ENCODE data around the gene C5orf24. TPM values are rescaled to one million over a fixed set of nuclear protein-coding genes. Genes with fewer than 3 reads are reported as not detected.

Gene C5orf24
- total and polyA plus RNA-seq, 3 donors from 2014 or later = 34.6 to 53.6 (median 48.1) TPM

DNA sequence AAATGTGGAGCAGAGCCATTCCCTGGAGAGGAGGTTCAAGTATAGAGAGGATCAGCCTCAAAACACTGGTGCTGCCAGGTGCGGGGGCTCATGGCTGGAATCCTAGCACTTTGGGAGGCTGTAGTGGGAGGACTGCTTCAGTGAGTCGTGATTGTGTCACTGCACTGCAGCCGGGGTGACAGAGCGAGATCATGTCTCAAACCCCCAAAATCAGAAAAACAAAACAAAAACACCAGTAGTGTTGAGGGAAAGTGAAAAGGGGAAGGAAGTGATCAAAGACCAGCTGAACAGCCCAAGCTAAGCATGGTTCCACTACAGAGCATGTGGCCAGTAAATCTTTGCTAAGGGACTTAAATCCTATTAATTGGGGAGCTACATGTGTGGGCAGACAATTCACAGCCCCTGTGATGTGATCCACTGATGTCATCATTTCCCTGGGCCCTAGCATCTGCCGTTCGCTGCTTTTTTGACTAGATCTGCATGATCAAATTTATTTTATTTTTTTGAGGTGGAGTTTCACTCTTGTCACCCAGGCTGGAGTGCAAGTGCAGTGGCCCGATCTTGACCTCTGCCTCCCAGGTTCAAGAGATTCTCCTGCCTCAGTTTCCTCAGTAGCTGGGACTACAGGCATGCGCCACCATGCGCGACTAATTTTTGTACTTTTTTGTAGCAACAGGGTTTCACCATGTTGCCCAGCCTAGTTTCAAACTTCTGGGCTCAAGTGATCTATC is 56.5 kb downstream of the C5orf24 start:
- no peak for DNase-seq
- H3K27me3 ChIP-seq = no peaks in the 10 kb centered on the region
- intact Hi-C loops (cut with DNase I; ENCODE audit: low total_unique reads) = no loop called here
- H3K4me1 ChIP-seq = no peaks in the 10 kb centered on the region
- no peak overlapping the region for H3K4me3 ChIP-seq
- no peaks in the 10 kb centered on the region for H3K36me3 ChIP-seq (ENCODE audit: low read depth, missing control alignments)
- no peak overlapping the region for H3K27ac ChIP-seq
- WGBS, 2 donors = 78% methylated on average over 10 of the region's 10 CpGs
- no peaks in the 10 kb centered on the region for H3K9me3 ChIP-seq
- TF ChIP-seq POLR2A (IDR thresholded peaks at IDR 0.05) = no peak
- TF ChIP-seq, protein P1, sequence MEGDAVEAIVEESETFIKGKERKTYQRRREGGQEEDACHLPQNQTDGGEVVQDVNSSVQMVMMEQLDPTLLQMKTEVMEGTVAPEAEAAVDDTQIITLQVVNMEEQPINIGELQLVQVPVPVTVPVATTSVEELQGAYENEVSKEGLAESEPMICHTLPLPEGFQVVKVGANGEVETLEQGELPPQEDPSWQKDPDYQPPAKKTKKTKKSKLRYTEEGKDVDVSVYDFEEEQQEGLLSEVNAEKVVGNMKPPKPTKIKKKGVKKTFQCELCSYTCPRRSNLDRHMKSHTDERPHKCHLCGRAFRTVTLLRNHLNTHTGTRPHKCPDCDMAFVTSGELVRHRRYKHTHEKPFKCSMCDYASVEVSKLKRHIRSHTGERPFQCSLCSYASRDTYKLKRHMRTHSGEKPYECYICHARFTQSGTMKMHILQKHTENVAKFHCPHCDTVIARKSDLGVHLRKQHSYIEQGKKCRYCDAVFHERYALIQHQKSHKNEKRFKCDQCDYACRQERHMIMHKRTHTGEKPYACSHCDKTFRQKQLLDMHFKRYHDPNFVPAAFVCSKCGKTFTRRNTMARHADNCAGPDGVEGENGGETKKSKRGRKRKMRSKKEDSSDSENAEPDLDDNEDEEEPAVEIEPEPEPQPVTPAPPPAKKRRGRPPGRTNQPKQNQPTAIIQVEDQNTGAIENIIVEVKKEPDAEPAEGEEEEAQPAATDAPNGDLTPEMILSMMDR (IDR thresholded peaks at IDR 0.05) = no peak

DNA sequence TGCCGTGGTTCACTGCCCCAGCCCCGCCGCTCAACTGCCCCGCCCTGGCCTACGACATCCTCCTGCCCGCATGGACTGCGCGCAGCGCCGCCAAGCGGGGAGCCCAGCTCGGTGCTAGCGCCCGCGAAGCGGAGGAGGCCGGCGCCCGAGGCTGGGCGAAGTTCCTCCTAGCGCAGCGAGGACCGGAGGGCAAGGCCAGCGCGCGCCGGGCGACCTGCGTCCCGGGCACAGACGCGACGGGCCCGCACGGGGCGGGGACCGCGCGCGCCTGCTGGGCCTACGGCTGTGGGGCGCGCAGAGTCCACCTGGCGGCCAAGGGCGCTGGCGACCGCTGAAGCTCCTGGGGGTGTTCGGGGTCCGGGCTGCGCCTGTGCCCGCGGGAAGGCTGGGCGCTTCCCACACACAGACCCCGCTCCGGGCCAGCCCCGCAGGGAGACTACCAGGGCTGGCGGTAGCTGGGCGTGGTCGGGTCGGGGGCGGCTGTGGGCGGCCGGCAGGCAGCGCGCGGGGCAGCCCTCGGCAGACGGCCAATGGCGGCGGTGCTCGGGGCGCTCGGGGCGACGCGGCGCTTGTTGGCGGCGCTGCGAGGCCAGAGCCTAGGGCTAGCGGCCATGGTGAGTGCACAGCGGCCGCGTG is 59.0 kb downstream of the C5orf24 start, which contains the start of gene PCBD2:
PCBD2 (plus strand) TSS at position 522 of the 636 bp plus-strand sequence; CDS start at position 531, 9 bp downstream.
- WGBS, 2 donors = 0% methylated on average over 1 to 38 of the region's 84 CpGs
- Histone ChIP-seq H3K27me3 (no peaks in the 10 kb centered on the region), H3K4me1 (no peaks in the 10 kb centered on the region), H3K27ac (peak within 1 kb of the TSS; percentile 94 to 99), H3K4me3 (peak within 1 kb of the TSS; percentile 82 to 92), H3K36me3 (ENCODE audit: low read depth, missing control alignments) (no peaks in the 10 kb centered on the region), H3K9me3 (no peaks in the 10 kb centered on the region)
- intact Hi-C loops (cut with DNase I; ENCODE audit: low total_unique reads) = no loop called here
- TF ChIP-seq, protein P1 (IDR thresholded peaks at IDR 0.05) = peak; percentile 84 to 92 (median 88)
- TF ChIP-seq POLR2A (IDR thresholded peaks at IDR 0.05) = no peak
- peak; percentile 91 for DNase-seq

DNA sequence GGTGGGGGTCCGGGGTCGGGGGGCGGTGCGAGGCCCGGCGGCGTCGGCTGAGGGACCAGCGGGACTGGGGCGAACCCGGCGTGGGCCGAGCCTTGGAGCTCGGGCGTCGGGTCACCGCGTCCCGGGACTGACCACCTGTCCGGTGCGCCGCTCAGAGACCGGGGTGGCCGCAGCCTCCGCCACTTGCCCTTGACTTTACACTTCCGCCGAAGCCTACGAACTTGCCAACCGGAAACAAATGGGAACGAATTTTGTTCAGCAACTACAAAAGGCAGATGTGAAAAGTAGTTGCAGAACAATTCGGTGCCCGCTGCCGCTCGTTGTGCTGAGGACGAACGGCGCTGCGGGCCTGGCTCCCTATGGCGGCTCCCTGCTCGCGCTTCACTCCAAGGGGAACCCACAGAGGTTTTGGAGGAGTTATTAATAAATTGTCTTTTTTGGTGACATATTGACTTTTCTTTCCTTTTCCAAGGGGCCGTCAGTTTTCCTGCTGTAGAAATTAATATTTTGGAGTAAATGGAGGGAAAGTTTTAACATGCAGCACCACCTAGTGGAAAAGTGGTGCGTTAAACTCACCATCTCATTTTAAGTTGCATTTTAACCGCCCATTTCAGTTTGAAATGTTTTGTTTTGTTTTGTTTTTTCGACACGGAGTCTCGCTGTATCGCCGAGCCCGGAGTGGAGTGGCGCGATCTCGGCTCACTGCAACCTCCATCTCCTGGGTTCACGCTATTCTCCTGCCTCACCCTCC is 59.7 kb downstream of the C5orf24 start:
- peak; percentile 71 for DNase-seq
- Histone ChIP-seq H3K4me1 (no peaks in the 10 kb centered on the region), H3K4me3 (peak overlapping the region; percentile 82 to 92), H3K9me3 (no peaks in the 10 kb centered on the region), H3K27ac (peak overlapping the region; percentile 94 to 99), H3K27me3 (no peaks in the 10 kb centered on the region), H3K36me3 (ENCODE audit: low read depth, missing control alignments) (no peaks in the 10 kb centered on the region)
- TF ChIP-seq POLR2A (IDR thresholded peaks at IDR 0.05) = no peak
- TF ChIP-seq, protein P1 (IDR thresholded peaks at IDR 0.05) = peak; percentile 76 to 80 (median 76)
- intact Hi-C loops (cut with DNase I; ENCODE audit: low total_unique reads) = no loop called here
- WGBS, 2 donors = 1% methylated on average over 30 to 34 of the region's 54 CpGs

DNA sequence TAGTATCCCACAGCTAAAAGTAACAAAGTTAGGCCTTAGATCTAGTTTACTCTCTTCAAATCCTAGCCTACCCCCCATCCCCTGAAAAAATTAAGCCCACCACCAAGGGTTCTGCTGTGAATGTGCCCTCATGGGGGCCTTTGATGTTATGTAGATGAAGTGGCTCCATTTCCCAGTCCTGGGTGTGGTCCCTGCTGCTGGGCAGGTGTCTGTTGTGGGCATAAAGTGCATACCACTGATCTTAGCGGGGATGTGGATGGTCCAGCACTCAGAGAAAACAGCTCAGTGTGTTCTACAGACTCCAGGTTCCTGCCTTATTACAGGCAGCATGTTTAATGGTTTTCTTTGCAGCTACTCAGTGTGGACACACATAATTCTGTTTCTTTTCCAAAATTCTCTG is 61.0 kb downstream of the C5orf24 start:
- intact Hi-C loops (cut with DNase I; ENCODE audit: low total_unique reads) = no loop called here
- 50 to 76% methylated on average over 1 of the region's 1 CpG for WGBS, 2 donors
- Histone ChIP-seq H3K9me3 (no peaks in the 10 kb centered on the region), H3K27ac (no peak overlapping the region), H3K4me1 (no peaks in the 10 kb centered on the region), H3K4me3 (no peak overlapping the region), H3K36me3 (ENCODE audit: low read depth, missing control alignments) (no peaks in the 10 kb centered on the region), H3K27me3 (no peaks in the 10 kb centered on the region)
- TF ChIP-seq, protein P1 (IDR thresholded peaks at IDR 0.05) = no peak
- TF ChIP-seq POLR2A (IDR thresholded peaks at IDR 0.05) = no peak
- no peak for DNase-seq

Other genes with a start within 250 kb of the C5orf24 start
- 10 to 100 TPM; 34.7 to 37.2 TPM for gene SAR1B, start 213.1 kb upstream of the C5orf24 start, total RNA-seq
- gene SAR1B, start 213.1 kb upstream of the C5orf24 start, polyA plus RNA-seq (ENCODE audit: insufficient read depth, low read depth, low replicate concordance) = 112 TPM
- gene SEC24A, start 197.2 kb upstream of the C5orf24 start, total RNA-seq = 10 to 100 TPM; 13.7 to 16.7 TPM
- 10.3 TPM for gene SEC24A, start 197.2 kb upstream of the C5orf24 start, polyA plus RNA-seq (ENCODE audit: insufficient read depth, low read depth, low replicate concordance)
- 10 to 100 TPM; 36.9 to 53.2 TPM for gene CAMLG, start 107.4 kb upstream of the C5orf24 start, total RNA-seq
- gene CAMLG, start 107.4 kb upstream of the C5orf24 start, polyA plus RNA-seq (ENCODE audit: insufficient read depth, low read depth, low replicate concordance) = 102 TPM
- gene DDX46, start 87.2 kb upstream of the C5orf24 start, total RNA-seq = 10 to 100 TPM; 53.0 to 59.5 TPM
- 22.4 TPM for gene DDX46, start 87.2 kb upstream of the C5orf24 start, polyA plus RNA-seq (ENCODE audit: insufficient read depth, low read depth, low replicate concordance)
- gene TXNDC15, start 28.4 kb downstream of the C5orf24 start, total RNA-seq = 10 to 100 TPM; 47.8 to 68.1 TPM
- gene TXNDC15, start 28.4 kb downstream of the C5orf24 start, polyA plus RNA-seq (ENCODE audit: insufficient read depth, low read depth, low replicate concordance) = 64.2 TPM
- 10 to 100 TPM; 13.4 to 17.6 TPM for gene PCBD2, start 59.2 kb downstream of the C5orf24 start, total RNA-seq
- gene PCBD2, start 59.2 kb downstream of the C5orf24 start, polyA plus RNA-seq (ENCODE audit: insufficient read depth, low read depth, low replicate concordance) = 5.9 TPM
- gene CATSPER3, start 121.9 kb downstream of the C5orf24 start, total RNA-seq = 10 to 100 TPM; 11.8 to 21.7 TPM
- 56.6 TPM for gene CATSPER3, start 121.9 kb downstream of the C5orf24 start, polyA plus RNA-seq (ENCODE audit: insufficient read depth, low read depth, low replicate concordance)
- 1 to 10 TPM; 3.0 to 4.1 TPM for gene PITX1, start 188.3 kb downstream of the C5orf24 start, total RNA-seq
- gene PITX1, start 188.3 kb downstream of the C5orf24 start, polyA plus RNA-seq (ENCODE audit: insufficient read depth, low read depth, low replicate concordance) = 3.6 TPM

Data from testis (tissue), 3 donors.